ENCODE data around the gene WNT7B. TPM values are rescaled to one million over a fixed set of nuclear protein-coding genes. Genes with fewer than 3 reads are reported as not detected.

The WNT7B gene
- total and polyA plus RNA-seq, 2 donors, result 0.66 to 0.96 TPM

GRCh38 chr22:45880716-45881523 is 96.0 kb downstream of the WNT7B start:
- no peak overlapping the region for H3K4me3 ChIP-seq (ENCODE audit: low read length in 2 of 2)
- H3K36me3 ChIP-seq (ENCODE audit: control insufficient read depth in 2 of 2, insufficient read depth in 2 of 2, low read length in 1 of 2), result no peaks in the 10 kb centered on the region
- H3K9me3 ChIP-seq (ENCODE audit: control insufficient read depth in 2 of 2, insufficient read depth in 1 of 2, low read length in 1 of 2), result no peaks in the 10 kb centered on the region
- no peak for DNase-seq (ENCODE audit: low read depth in 6 of 9, low spot score in 9 of 9)
- H3K27me3 ChIP-seq (ENCODE audit: control insufficient read depth in 2 of 2, insufficient read depth in 1 of 2, low read length in 1 of 2), result peaks cover 44 to 73% of the 10 kb centered on the region in 2 donors
- no peak overlapping the region for H3K27ac ChIP-seq (ENCODE audit: low read depth in 1 of 2, low read length in 1 of 2)
- H3K4me1 ChIP-seq (ENCODE audit: control insufficient read depth in 2 of 2, insufficient read depth in 2 of 2, low read length in 2 of 2), result peaks cover 0 to 6% of the 10 kb centered on the region in 2 donors
- WGBS, result 19% methylated on average over 49 of the region's 49 CpGs

GRCh38 chr22:45880091-45880715 is 96.8 kb downstream of the WNT7B start:
- Histone ChIP-seq H3K36me3 (ENCODE audit: control insufficient read depth in 2 of 2, insufficient read depth in 2 of 2, low read length in 1 of 2) (no peaks in the 10 kb centered on the region), H3K27me3 (ENCODE audit: control insufficient read depth in 2 of 2, insufficient read depth in 1 of 2, low read length in 1 of 2) (peaks cover 44 to 73% of the 10 kb centered on the region in 2 donors), H3K27ac (ENCODE audit: low read depth in 1 of 2, low read length in 1 of 2) (no peak overlapping the region), H3K4me3 (ENCODE audit: low read length in 2 of 2) (no peak overlapping the region), H3K4me1 (ENCODE audit: control insufficient read depth in 2 of 2, insufficient read depth in 2 of 2, low read length in 2 of 2) (peaks cover 0 to 6% of the 10 kb centered on the region in 2 donors), H3K9me3 (ENCODE audit: control insufficient read depth in 2 of 2, insufficient read depth in 1 of 2, low read length in 1 of 2) (no peaks in the 10 kb centered on the region)
- WGBS, result 35% methylated on average over 22 of the region's 22 CpGs
- no peak for DNase-seq (ENCODE audit: low read depth in 6 of 9, low spot score in 9 of 9)

- no peak overlapping the region for H3K4me3 ChIP-seq (ENCODE audit: low read length in 2 of 2)
- no peak for DNase-seq (ENCODE audit: low read depth in 6 of 9, low spot score in 9 of 9)
- no peak overlapping the region for H3K27ac ChIP-seq (ENCODE audit: low read depth in 1 of 2, low read length in 1 of 2)
- H3K4me1 ChIP-seq (ENCODE audit: control insufficient read depth in 2 of 2, insufficient read depth in 2 of 2, low read length in 2 of 2), result peaks cover 0 to 6% of the 10 kb centered on the region in 2 donors
- no peaks in the 10 kb centered on the region for H3K36me3 ChIP-seq (ENCODE audit: control insufficient read depth in 2 of 2, insufficient read depth in 2 of 2, low read length in 1 of 2)
- peaks cover 44 to 75% of the 10 kb centered on the region in 2 donors for H3K27me3 ChIP-seq (ENCODE audit: control insufficient read depth in 2 of 2, insufficient read depth in 1 of 2, low read length in 1 of 2)
- WGBS, result 79% methylated on average over 6 of the region's 6 CpGs
- no peaks in the 10 kb centered on the region for H3K9me3 ChIP-seq (ENCODE audit: control insufficient read depth in 2 of 2, insufficient read depth in 1 of 2, low read length in 1 of 2)
Measured at GRCh38 chr22:45879552-45879949, 97.4 kb downstream of the WNT7B start.

- Histone ChIP-seq H3K4me1 (ENCODE audit: control insufficient read depth in 2 of 2, insufficient read depth in 2 of 2, low read length in 2 of 2) (peaks cover 0 to 6% of the 10 kb centered on the region in 2 donors), H3K27me3 (ENCODE audit: control insufficient read depth in 2 of 2, insufficient read depth in 1 of 2, low read length in 1 of 2) (peaks cover 44 to 76% of the 10 kb centered on the region in 2 donors), H3K4me3 (ENCODE audit: low read length in 2 of 2) (no peak overlapping the region), H3K36me3 (ENCODE audit: control insufficient read depth in 2 of 2, insufficient read depth in 2 of 2, low read length in 1 of 2) (no peaks in the 10 kb centered on the region), H3K9me3 (ENCODE audit: control insufficient read depth in 2 of 2, insufficient read depth in 1 of 2, low read length in 1 of 2) (no peaks in the 10 kb centered on the region), H3K27ac (ENCODE audit: low read depth in 1 of 2, low read length in 1 of 2) (no peak overlapping the region)
- 30% methylated on average over 16 of the region's 16 CpGs for WGBS
- DNase-seq (ENCODE audit: low read depth in 6 of 9, low spot score in 9 of 9), result no peak
Measured at GRCh38 chr22:45878901-45879551, 97.9 kb downstream of the WNT7B start.

- WGBS, result 22% methylated on average over 25 of the region's 25 CpGs
- Histone ChIP-seq H3K36me3 (ENCODE audit: control insufficient read depth in 2 of 2, insufficient read depth in 2 of 2, low read length in 1 of 2) (no peaks in the 10 kb centered on the region), H3K9me3 (ENCODE audit: control insufficient read depth in 2 of 2, insufficient read depth in 1 of 2, low read length in 1 of 2) (no peaks in the 10 kb centered on the region), H3K27ac (ENCODE audit: low read depth in 1 of 2, low read length in 1 of 2) (no peak overlapping the region), H3K4me1 (ENCODE audit: control insufficient read depth in 2 of 2, insufficient read depth in 2 of 2, low read length in 2 of 2) (peaks cover 0 to 6% of the 10 kb centered on the region in 2 donors), H3K27me3 (ENCODE audit: control insufficient read depth in 2 of 2, insufficient read depth in 1 of 2, low read length in 1 of 2) (peaks cover 46 to 75% of the 10 kb centered on the region in 2 donors), H3K4me3 (ENCODE audit: low read length in 2 of 2) (no peak overlapping the region)
- no peak for DNase-seq (ENCODE audit: low read depth in 6 of 9, low spot score in 9 of 9)
Measured at GRCh38 chr22:45878051-45878781, 98.7 kb downstream of the WNT7B start.

- Histone ChIP-seq H3K36me3 (ENCODE audit: control insufficient read depth in 2 of 2, insufficient read depth in 2 of 2, low read length in 1 of 2) (no peaks in the 10 kb centered on the region), H3K27me3 (ENCODE audit: control insufficient read depth in 2 of 2, insufficient read depth in 1 of 2, low read length in 1 of 2) (peaks cover 46 to 69% of the 10 kb centered on the region in 2 donors), H3K4me1 (ENCODE audit: control insufficient read depth in 2 of 2, insufficient read depth in 2 of 2, low read length in 2 of 2) (peaks cover 0 to 6% of the 10 kb centered on the region in 2 donors), H3K27ac (ENCODE audit: low read depth in 1 of 2, low read length in 1 of 2) (no peak overlapping the region), H3K4me3 (ENCODE audit: low read length in 2 of 2) (no peak overlapping the region), H3K9me3 (ENCODE audit: control insufficient read depth in 2 of 2, insufficient read depth in 1 of 2, low read length in 1 of 2) (no peaks in the 10 kb centered on the region)
- 60% methylated on average over 18 of the region's 18 CpGs for WGBS
- DNase-seq (ENCODE audit: low read depth in 6 of 9, low spot score in 9 of 9), result no peak
Measured at GRCh38 chr22:45877651-45878050, 99.3 kb downstream of the WNT7B start.

GRCh38 chr22:45877036-45877380 is 100.0 kb downstream of the WNT7B start:
- DNase-seq (ENCODE audit: low read depth in 6 of 9, low spot score in 9 of 9), result no peak
- Histone ChIP-seq H3K4me3 (ENCODE audit: low read length in 2 of 2) (no peak overlapping the region), H3K4me1 (ENCODE audit: control insufficient read depth in 2 of 2, insufficient read depth in 2 of 2, low read length in 2 of 2) (peaks cover 0 to 6% of the 10 kb centered on the region in 2 donors), H3K27me3 (ENCODE audit: control insufficient read depth in 2 of 2, insufficient read depth in 1 of 2, low read length in 1 of 2) (peaks cover 46 to 63% of the 10 kb centered on the region in 2 donors), H3K36me3 (ENCODE audit: control insufficient read depth in 2 of 2, insufficient read depth in 2 of 2, low read length in 1 of 2) (no peaks in the 10 kb centered on the region), H3K9me3 (ENCODE audit: control insufficient read depth in 2 of 2, insufficient read depth in 1 of 2, low read length in 1 of 2) (peaks cover 0 to 4% of the 10 kb centered on the region in 2 donors), H3K27ac (ENCODE audit: low read depth in 1 of 2, low read length in 1 of 2) (no peak overlapping the region)
- 89% methylated on average over 3 of the region's 3 CpGs for WGBS

GRCh38 chr22:45876136-45877035 is 100.6 kb downstream of the WNT7B start:
- DNase-seq (ENCODE audit: low read depth in 6 of 9, low spot score in 9 of 9), result no peak
- Histone ChIP-seq H3K9me3 (ENCODE audit: control insufficient read depth in 2 of 2, insufficient read depth in 1 of 2, low read length in 1 of 2) (peaks cover 0 to 4% of the 10 kb centered on the region in 2 donors), H3K27me3 (ENCODE audit: control insufficient read depth in 2 of 2, insufficient read depth in 1 of 2, low read length in 1 of 2) (peaks cover 43 to 56% of the 10 kb centered on the region in 2 donors)

More at GRCh38 chr22:45876136-45877035, 100.6 kb downstream of the WNT7B start:
- Histone ChIP-seq H3K4me3 (ENCODE audit: low read length in 2 of 2) (no peak overlapping the region), H3K4me1 (ENCODE audit: control insufficient read depth in 2 of 2, insufficient read depth in 2 of 2, low read length in 2 of 2) (peaks cover 0 to 6% of the 10 kb centered on the region in 2 donors), H3K27ac (ENCODE audit: low read depth in 1 of 2, low read length in 1 of 2) (no peak overlapping the region), H3K36me3 (ENCODE audit: control insufficient read depth in 2 of 2, insufficient read depth in 2 of 2, low read length in 1 of 2) (no peaks in the 10 kb centered on the region)
- WGBS, result 92% methylated on average over 26 of the region's 26 CpGs

Data from thymus (tissue), 11 donors.